IMR-90 (cell line): ENCODE data around the gene HUNK. TPM values are rescaled to one million over a fixed set of nuclear protein-coding genes. Genes with fewer than 3 reads are reported as not detected.
"Not testable (repeated sequence)": the region's sequence is repeated elsewhere in the genome, so short reads cannot be mapped to it uniquely, and the experiment has no call there.

ENCODE experiments used
- ATAC-seq: fragments of 200-7000 bp; cut with Tn5 transposase; 2 replicates; pipeline ENCODE4 v1.9.1; 2020; ENCODE audit warnings: low read depth, mild to moderate bottlenecking, moderate library complexity
- BruUV-seq: library from RNA; stranded (reverse); fragments of 400-500 nt; replicated peaks from 2 replicates; lab custom pipeline; 2021; lab: Mats Ljungman, UMichigan
- CTCF ChIA-PET: fragments of 300-600 bp; formaldehyde crosslinking; extraction: SDS; loops from one replicate; lab custom pipeline; 2021; ENCODE audit warnings: antibody characterized with exemption; lab: Yijun Ruan, JAX
- POLR2A ChIA-PET: fragments of 300-600 bp; sonication (Branson Sonifier 250); formaldehyde crosslinking; loops from one replicate; lab custom pipeline; 2022; ENCODE audit warnings: antibody characterized with exemption; ENCODE audit not compliant: unreplicated experiment; lab: Charles Lee
- DNase-seq: peaks from one replicate; pipeline ENCODE4 v3.0.0; 2013
- H2AFZ ChIP-seq: replicated peaks from 2 replicates; pipeline ENCODE3; 2013; ENCODE audit warnings: low read length, mild to moderate bottlenecking; ENCODE audit not compliant: poor library complexity
- H2AK5ac ChIP-seq: 2 replicates; pipeline ENCODE4 v1.6.1; 2013; ENCODE audit warnings: low read depth, low read length, inconsistent platforms
- H2AK9ac ChIP-seq: replicated peaks from 2 replicates; pipeline ENCODE3; 2013; ENCODE audit warnings: mild to moderate bottlenecking, low read depth, low read length, moderate library complexity; ENCODE audit not compliant: poor library complexity
- H2BK120ac ChIP-seq: 2 replicates; pipeline ENCODE4 v1.6.1; 2013; ENCODE audit warnings: low read depth, low read length, inconsistent platforms
- H2BK15ac ChIP-seq: 3 replicates; pipeline ENCODE4 v1.6.1; 2013; ENCODE audit warnings: low read depth, low read length, inconsistent platforms
- H2BK20ac ChIP-seq: 2 replicates; pipeline ENCODE4 v1.6.1; 2013; ENCODE audit warnings: low read depth, mild to moderate bottlenecking, inconsistent platforms, low read length, moderate library complexity
- H2BK5ac ChIP-seq: 2 replicates; pipeline ENCODE4 v1.6.1; 2013; ENCODE audit warnings: mild to moderate bottlenecking, low read depth, low read length, inconsistent platforms; ENCODE audit not compliant: poor library complexity, severe bottlenecking
- H3K14ac ChIP-seq: replicated peaks from 2 replicates; pipeline ENCODE4 v1.6.1; 2013; ENCODE audit warnings: low read depth, low read length, inconsistent platforms
- H3K18ac ChIP-seq: 2 replicates; pipeline ENCODE4 v1.6.1; 2013; ENCODE audit warnings: low read depth, low read length, control low read depth
- H3K23ac ChIP-seq: 2 replicates; pipeline ENCODE4 v1.6.1; 2013; ENCODE audit warnings: low read depth, low read length, inconsistent platforms
- H3K27ac ChIP-seq: 2 replicates; pipeline ENCODE4 v1.5.1; 2013; ENCODE audit warnings: mild to moderate bottlenecking, control low read depth, low read length; ENCODE audit not compliant: insufficient read depth
- H3K27me3 ChIP-seq: 2 replicates; pipeline ENCODE4 v1.6.1; 2013; ENCODE audit warnings: low read length; ENCODE audit not compliant: control insufficient read depth, insufficient read depth
- H3K36me3 ChIP-seq: 2 replicates; pipeline ENCODE4 v1.6.1; 2013; ENCODE audit warnings: low read length, mixed read lengths; ENCODE audit not compliant: control insufficient read depth, insufficient read depth
- H3K4ac ChIP-seq: 2 replicates; pipeline ENCODE4 v1.6.1; 2013; ENCODE audit warnings: low read depth, low read length, inconsistent platforms
- H3K4me1 ChIP-seq: 2 replicates; pipeline ENCODE4 v1.6.1; 2013; ENCODE audit warnings: low read length, mixed read lengths; ENCODE audit not compliant: control insufficient read depth, insufficient read depth
- H3K4me2 ChIP-seq: 2 replicates; pipeline ENCODE4 v1.6.1; 2013; ENCODE audit warnings: low read depth, mild to moderate bottlenecking, control low read depth, low read length, moderate library complexity
- H3K4me3 ChIP-seq: 2 replicates; pipeline ENCODE4 v1.5.1; 2013; ENCODE audit warnings: low read depth, mild to moderate bottlenecking, control low read depth, low read length, moderate library complexity; ENCODE audit not compliant: insufficient read depth
- H3K56ac ChIP-seq: 2 replicates; pipeline ENCODE4 v1.6.1; 2013; ENCODE audit warnings: low read length, inconsistent platforms; ENCODE audit not compliant: insufficient read depth; ENCODE audit errors: extremely low read depth
- H3K79me1 ChIP-seq, 2 experiments: 2 replicates each; pipeline ENCODE4 v1.6.1; 2013; ENCODE audit warnings: low read length in 2 of 2, inconsistent platforms in 1 of 2, low read depth in 1 of 2
- H3K9ac ChIP-seq: 2 replicates; pipeline ENCODE4 v1.6.1; 2013; ENCODE audit warnings: low read depth, low read length, control low read depth
- H3K9me1 ChIP-seq: 2 replicates; pipeline ENCODE4 v1.6.1; 2013; ENCODE audit warnings: low read length, inconsistent platforms; ENCODE audit not compliant: insufficient read depth
- H3K9me3 ChIP-seq: 2 replicates; pipeline ENCODE4 v1.6.1; 2013; ENCODE audit warnings: low read length; ENCODE audit not compliant: control insufficient read depth, insufficient read depth
- H4K20me1 ChIP-seq: 2 replicates; pipeline ENCODE4 v1.6.1; 2013; ENCODE audit warnings: low read length, inconsistent platforms; ENCODE audit not compliant: insufficient read depth
- H4K5ac ChIP-seq: 2 replicates; pipeline ENCODE4 v1.6.1; 2013; ENCODE audit warnings: mild to moderate bottlenecking, low read depth, low read length, control low read depth
- H4K8ac ChIP-seq, 2 experiments: 2 replicates each; pipeline ENCODE4 v1.6.1; 2013; ENCODE audit warnings: low read depth in 2 of 2, low read length in 2 of 2, control low read depth in 1 of 2, inconsistent platforms in 1 of 2
- H4K91ac ChIP-seq: 2 replicates; pipeline ENCODE4 v1.6.1; 2013; ENCODE audit warnings: low read depth, low read length, inconsistent platforms; ENCODE audit not compliant: insufficient read depth
- BHLHE40 ChIP-seq: fragments of 150-350 bp; IDR thresholded peaks from 2 replicates; pipeline ENCODE4 v1.6.1; 2016; ENCODE audit warnings: mild to moderate bottlenecking, low read depth, low read length
- CEBPB ChIP-seq: IDR thresholded peaks from 2 replicates; pipeline ENCODE4 v1.6.1; 2012; ENCODE audit warnings: low read depth, low read length, improper control_type of control experiment
- CHD1 ChIP-seq: IDR thresholded peaks from 2 replicates; pipeline ENCODE4 v1.6.1; 2012; ENCODE audit warnings: low read depth, low read length, improper control_type of control experiment
- FOS ChIP-seq: fragments of 150-350 bp; IDR thresholded peaks from 2 replicates; pipeline ENCODE4 v1.6.1; 2016; ENCODE audit warnings: low read depth, low read length
- MAFK ChIP-seq: IDR thresholded peaks from 2 replicates; pipeline ENCODE4 v1.6.1; 2012; ENCODE audit warnings: low read depth, low read length, improper control_type of control experiment
- NFE2L2 ChIP-seq: fragments of 150-350 bp; IDR thresholded peaks from 2 replicates; pipeline ENCODE4 v1.6.1; 2016; ENCODE audit warnings: low read depth, mild to moderate bottlenecking, low read length
- SMC3 ChIP-seq: fragments of 150-350 bp; IDR thresholded peaks from 2 replicates; pipeline ENCODE4 v1.6.1; 2016; ENCODE audit warnings: low read depth, mild to moderate bottlenecking, antibody characterized with exemption, low read length, moderate library complexity
- USF2 ChIP-seq: fragments of 150-350 bp; IDR thresholded peaks from 2 replicates; pipeline ENCODE4 v1.6.1; 2017; ENCODE audit warnings: mild to moderate bottlenecking, antibody characterized with exemption, low read length, low read depth
- WGBS, 2 experiments: methylation state at CpG; one replicate each; pipeline versions ENCODE4 v1.1.5 to v1.1.7; 2013; ENCODE audit warnings: missing lambda C conversion rate in 2 of 2; ENCODE audit not compliant: insufficient read length in 1 of 2; ENCODE audit errors: extremely low coverage in 2 of 2; 5-methylcytosine and 5-hydroxymethylcytosine counted together
- dilution Hi-C: fragments of 300-500 bp; cut with HindIII; formaldehyde crosslinking; loops from one replicate; pipeline ENCODE4 v1.14.3; 2018; ENCODE audit warnings: low sequenced_read_pairs; ENCODE audit not compliant: unreplicated experiment
- in situ Hi-C: fragments of 300-500 bp; cut with MboI; formaldehyde crosslinking; loops from 3 replicates; pipeline ENCODE4 v1.14.3; 2019; ENCODE audit warnings: low sequenced_read_pairs, inconsistent platforms, mixed read lengths
- intact Hi-C: fragments of 100-400 bp; cut with micrococcal nuclease; formaldehyde crosslinking; loops from 2 replicates; pipeline ENCODE4 v1.10.0; 2022
- polyA plus RNA-seq, 3 experiments: library from polyadenylated mRNA; depleted of rRNA; stranded (reverse); fragments of >200 nt; gene quantifications; 2 replicates each; pipeline ENCODE4 v1.2.3, GENCODE V29; 2012; ENCODE audit warnings: low replicate concordance in 1 of 3
- total RNA-seq: library from RNA; depleted of rRNA; stranded (reverse); fragments of >200 nt; gene quantifications from 2 replicates; pipeline ENCODE4 v1.2.3, GENCODE V29; 2012
- TF ChIP-seq, protein P1 (sequence below): fragments of 150-350 bp; IDR thresholded peaks from 2 replicates; pipeline ENCODE4 v1.6.1; 2016; ENCODE audit warnings: low read depth, mild to moderate bottlenecking, low read length, moderate library complexity, borderline replicate concordance

HUNK gene
- total and polyA plus RNA-seq, 2 of the 4 experiments (the other 2 are of a cell fraction): 1.0 to 2.0 TPM

GRCh38 chr21:32036756-32037155 is 163.9 kb downstream of the HUNK start:
- Histone ChIP-seq H3K23ac (no peak overlapping the region), H3K27ac (no peak overlapping the region), H3K27me3 (peaks cover 4% of the 10 kb centered on the region; the same call in 1 of the 2 replicates), H2BK20ac (no peak overlapping the region), H3K9ac (no peak overlapping the region), H3K9me3 (no peaks in the 10 kb centered on the region), H4K5ac (no peak overlapping the region), H3K4me2 (no peak overlapping the region), H3K14ac (no peak overlapping the region), H3K4ac (no peak overlapping the region), H2BK15ac (no peak overlapping the region), H2BK120ac (no peak overlapping the region), H4K20me1 (no peaks in the 10 kb centered on the region), H4K91ac (no peak overlapping the region), H2AFZ (no peak overlapping the region), H2AK5ac (no peak overlapping the region), H3K9me1 (no peaks in the 10 kb centered on the region), H4K8ac (no peak overlapping the region), H3K36me3 (no peaks in the 10 kb centered on the region), H3K56ac (no peak overlapping the region), H2AK9ac (no peak overlapping the region), H3K18ac (no peak overlapping the region), H3K4me1 (no peaks in the 10 kb centered on the region), H3K79me1 (no peaks in the 10 kb centered on the region), H3K4me3 (no peak overlapping the region), H2BK5ac (no peak overlapping the region)
- dilution Hi-C loops: no loop called here
- TF ChIP-seq, protein P1, sequence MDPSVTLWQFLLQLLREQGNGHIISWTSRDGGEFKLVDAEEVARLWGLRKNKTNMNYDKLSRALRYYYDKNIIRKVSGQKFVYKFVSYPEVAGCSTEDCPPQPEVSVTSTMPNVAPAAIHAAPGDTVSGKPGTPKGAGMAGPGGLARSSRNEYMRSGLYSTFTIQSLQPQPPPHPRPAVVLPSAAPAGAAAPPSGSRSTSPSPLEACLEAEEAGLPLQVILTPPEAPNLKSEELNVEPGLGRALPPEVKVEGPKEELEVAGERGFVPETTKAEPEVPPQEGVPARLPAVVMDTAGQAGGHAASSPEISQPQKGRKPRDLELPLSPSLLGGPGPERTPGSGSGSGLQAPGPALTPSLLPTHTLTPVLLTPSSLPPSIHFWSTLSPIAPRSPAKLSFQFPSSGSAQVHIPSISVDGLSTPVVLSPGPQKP: no peak
- TF ChIP-seq NFE2L2 (no peak), SMC3 (no peak), CHD1 (no peak), CEBPB (no peak), MAFK (no peak), USF2 (no peak), BHLHE40 (no peak), FOS (no peak)
- no CpG with 5 or more reads among the region's 2 CpGs for WGBS, 2 experiments
- no peak for DNase-seq
- CTCF ChIA-PET: interaction anchor here (0.6 kb wide), 1 partner anchor 251 kb away, joined by 3 read pairs; no protein-coding TSS in a partner anchor
- BruUV-seq: no TSS peak
- in situ Hi-C loops: no loop called here
- intact Hi-C loops: no loop called here
- POLR2A ChIA-PET: no interaction called here
- ATAC-seq: no peak

GRCh38 chr21:32038751-32039150 is 165.9 kb downstream of the HUNK start:
- H3K9me1 ChIP-seq, H4K91ac ChIP-seq, DNase-seq, H3K4me3 ChIP-seq, in situ Hi-C loops, H2BK5ac ChIP-seq, H3K79me1 ChIP-seq, ATAC-seq, BruUV-seq, H2AK5ac ChIP-seq, H2BK15ac ChIP-seq, H4K20me1 ChIP-seq, H3K27ac ChIP-seq, H3K4ac ChIP-seq, H3K27me3 ChIP-seq, H3K23ac ChIP-seq, H2AFZ ChIP-seq, H4K5ac ChIP-seq, H3K36me3 ChIP-seq, H4K8ac ChIP-seq, H2AK9ac ChIP-seq, dilution Hi-C loops, H3K14ac ChIP-seq, intact Hi-C loops, CTCF ChIA-PET, H3K4me2 ChIP-seq, POLR2A ChIA-PET, H3K56ac ChIP-seq, H3K9me3 ChIP-seq, H3K9ac ChIP-seq, H3K4me1 ChIP-seq, H2BK120ac ChIP-seq, H2BK20ac ChIP-seq, H3K18ac ChIP-seq: not testable (repeated sequence)
- no CpG with 5 or more reads among the region's 4 CpGs for WGBS, 2 experiments
